ENCODE data around the gene YPEL3. TPM values are rescaled to one million over a fixed set of nuclear protein-coding genes. Genes with fewer than 3 reads are reported as not detected.

YPEL3 gene
- polyA plus RNA-seq, 2 of the 4 experiments (the other 2 are of a cell fraction), result 4.5 to 8.1 TPM

DNA sequence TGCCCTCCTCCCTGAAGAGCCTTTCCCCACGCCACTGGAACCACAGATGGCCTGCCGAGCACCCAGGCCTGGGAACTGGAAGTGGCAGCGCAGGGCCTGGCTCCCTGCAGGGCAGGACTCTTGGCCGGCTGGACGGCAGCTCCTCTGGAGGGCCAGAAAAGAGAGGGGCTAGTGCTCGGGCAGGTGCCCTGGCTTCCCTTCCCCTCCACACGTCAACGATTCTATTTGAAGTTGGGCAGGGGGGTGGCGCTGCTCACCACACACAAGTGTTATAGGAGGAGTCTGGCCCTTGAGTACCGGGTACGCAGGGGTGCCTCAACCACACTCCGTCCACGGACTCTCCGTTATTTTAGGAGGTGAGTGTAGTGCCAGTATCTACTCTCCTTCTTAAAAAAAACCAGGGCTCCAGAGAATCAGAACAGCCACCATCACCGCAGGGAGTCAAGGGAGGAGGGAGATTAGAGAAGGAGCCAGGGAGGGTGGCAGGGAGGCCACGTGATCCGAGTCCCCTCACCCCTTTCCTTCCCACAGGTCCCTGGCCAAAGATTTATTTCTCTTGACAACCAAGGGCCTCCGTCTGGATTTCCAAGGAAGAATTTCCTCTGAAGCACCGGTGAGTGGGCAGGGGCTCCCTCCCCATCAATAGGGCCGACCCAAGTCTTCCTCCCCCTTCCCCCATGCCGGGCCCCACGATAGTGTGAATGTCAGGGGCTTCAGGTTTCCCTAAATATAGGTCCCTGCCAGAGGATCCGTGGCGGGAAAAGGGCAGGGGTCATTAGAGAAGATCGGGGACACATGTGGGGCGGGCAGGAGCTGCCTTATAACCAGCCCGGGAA, 31.9 kb downstream of the YPEL3 start (continued):
- TF ChIP-seq, protein P1, sequence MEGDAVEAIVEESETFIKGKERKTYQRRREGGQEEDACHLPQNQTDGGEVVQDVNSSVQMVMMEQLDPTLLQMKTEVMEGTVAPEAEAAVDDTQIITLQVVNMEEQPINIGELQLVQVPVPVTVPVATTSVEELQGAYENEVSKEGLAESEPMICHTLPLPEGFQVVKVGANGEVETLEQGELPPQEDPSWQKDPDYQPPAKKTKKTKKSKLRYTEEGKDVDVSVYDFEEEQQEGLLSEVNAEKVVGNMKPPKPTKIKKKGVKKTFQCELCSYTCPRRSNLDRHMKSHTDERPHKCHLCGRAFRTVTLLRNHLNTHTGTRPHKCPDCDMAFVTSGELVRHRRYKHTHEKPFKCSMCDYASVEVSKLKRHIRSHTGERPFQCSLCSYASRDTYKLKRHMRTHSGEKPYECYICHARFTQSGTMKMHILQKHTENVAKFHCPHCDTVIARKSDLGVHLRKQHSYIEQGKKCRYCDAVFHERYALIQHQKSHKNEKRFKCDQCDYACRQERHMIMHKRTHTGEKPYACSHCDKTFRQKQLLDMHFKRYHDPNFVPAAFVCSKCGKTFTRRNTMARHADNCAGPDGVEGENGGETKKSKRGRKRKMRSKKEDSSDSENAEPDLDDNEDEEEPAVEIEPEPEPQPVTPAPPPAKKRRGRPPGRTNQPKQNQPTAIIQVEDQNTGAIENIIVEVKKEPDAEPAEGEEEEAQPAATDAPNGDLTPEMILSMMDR (IDR thresholded peaks at IDR 0.05), result peak; percentile 55
- TF ChIP-seq, protein P2, sequence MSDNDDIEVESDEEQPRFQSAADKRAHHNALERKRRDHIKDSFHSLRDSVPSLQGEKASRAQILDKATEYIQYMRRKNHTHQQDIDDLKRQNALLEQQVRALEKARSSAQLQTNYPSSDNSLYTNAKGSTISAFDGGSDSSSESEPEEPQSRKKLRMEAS (IDR thresholded peaks at IDR 0.05), result peak; percentile 74
- no peak for TF ChIP-seq MAZ (IDR thresholded peaks at IDR 0.05; ENCODE audit: borderline replicate concordance, low read depth, low read length)
- no peak for TF ChIP-seq SMC3 (IDR thresholded peaks at IDR 0.05)
- peak; percentile 39 to 46; a peak in 4 of 5 replicates for TF ChIP-seq RAD21 (conservative IDR thresholded peaks at IDR 0.05 in 1 of 2, IDR thresholded peaks at IDR 0.05 in 1 of 2)
- 0 out of 2 replicates have a peak, but pooled peaks have one; percentile 47 for TF ChIP-seq HOXB5 (CRISPR knock-in tag; IDR thresholded peaks at IDR 0.05)
- no peak for TF ChIP-seq ESRRA (IDR thresholded peaks at IDR 0.05; ENCODE audit: borderline replicate concordance, low read length)
- no peak for TF ChIP-seq ATOH8 (CRISPR knock-in tag; IDR thresholded peaks at IDR 0.05; ENCODE audit: low read depth)
- no peak for TF ChIP-seq ELK1 (IDR thresholded peaks at IDR 0.05; ENCODE audit: low read depth, low read length)
- no peak for TF ChIP-seq KDM5A (IDR thresholded peaks at IDR 0.05)
- no peak for TF ChIP-seq HDAC2 (IDR thresholded peaks at IDR 0.05)
- no peak for TF ChIP-seq PHF8 (IDR thresholded peaks at IDR 0.05; ENCODE audit: borderline replicate concordance, low read depth)
- no peak for TF ChIP-seq NPAS2 (CRISPR knock-in tag; IDR thresholded peaks at IDR 0.05; ENCODE audit: borderline replicate concordance)
- TF ChIP-seq E2F6 (IDR thresholded peaks at IDR 0.05; ENCODE audit: borderline replicate concordance, low read depth), result no peak
- TF ChIP-seq TFCP2L1 (CRISPR knock-in tag; IDR thresholded peaks at IDR 0.05), result no peak
- TF ChIP-seq EP300 (IDR thresholded peaks at IDR 0.05), result no peak
- no peak for TF ChIP-seq NR3C1 (IDR thresholded peaks at IDR 0.05)
- no peak for TF ChIP-seq FOSL2 (IDR thresholded peaks at IDR 0.05)
- no peak for TF ChIP-seq FOSL2 (CRISPR knock-in tag; IDR thresholded peaks at IDR 0.05)
- TF ChIP-seq EHMT2 (IDR thresholded peaks at IDR 0.05; ENCODE audit: low read depth), result no peak
- TF ChIP-seq FOXS1 (CRISPR knock-in tag; IDR thresholded peaks at IDR 0.05), result no peak
- TF ChIP-seq PBX3 (IDR thresholded peaks at IDR 0.05), result no peak
- no peak for TF ChIP-seq HEYL (CRISPR knock-in tag; IDR thresholded peaks at IDR 0.05)
- TF ChIP-seq, protein P3, sequence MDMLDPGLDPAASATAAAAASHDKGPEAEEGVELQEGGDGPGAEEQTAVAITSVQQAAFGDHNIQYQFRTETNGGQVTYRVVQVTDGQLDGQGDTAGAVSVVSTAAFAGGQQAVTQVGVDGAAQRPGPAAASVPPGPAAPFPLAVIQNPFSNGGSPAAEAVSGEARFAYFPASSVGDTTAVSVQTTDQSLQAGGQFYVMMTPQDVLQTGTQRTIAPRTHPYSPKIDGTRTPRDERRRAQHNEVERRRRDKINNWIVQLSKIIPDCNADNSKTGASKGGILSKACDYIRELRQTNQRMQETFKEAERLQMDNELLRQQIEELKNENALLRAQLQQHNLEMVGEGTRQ (IDR thresholded peaks at IDR 0.05), result peak; percentile 83
- TF ChIP-seq CBX8 (IDR thresholded peaks at IDR 0.05), result no peak
- TF ChIP-seq GATA3 (IDR thresholded peaks at IDR 0.05; ENCODE audit: borderline replicate concordance), result no peak

All from A549 (cell line).